ENCODE data around the gene PAGE2B. TPM values are rescaled to one million over a fixed set of nuclear protein-coding genes. Genes with fewer than 3 reads are reported as not detected.

PAGE2B gene
- total RNA-seq, 4 donors from 2014 or later: not detected

GRCh38 chrX:55123900-55124299, 49.1 kb downstream of the PAGE2B start:
- DNase-seq (ENCODE audit: low spot score) (no peak), ATAC-seq (ENCODE audit: low FRiP score) (no peak)
- no peak for TF ChIP-seq CTCF (IDR thresholded peaks at IDR 0.05)

GRCh38 chrX:55127692-55128091, 52.9 kb downstream of the PAGE2B start:
- ATAC-seq (ENCODE audit: low FRiP score): no peak
- DNase-seq (ENCODE audit: low spot score): no peak
- no peak for TF ChIP-seq CTCF (IDR thresholded peaks at IDR 0.05)

Other genes starting within 250 kb of the PAGE2B start
- 10 to 100 TPM in 1 of 4 donors, 1 to 10 TPM in 3; 5.3 to 15.9 (median 6.8) TPM for gene TRO, start 154.2 kb upstream of the PAGE2B start, total RNA-seq
- gene PFKFB1, start 80.8 kb upstream of the PAGE2B start, total RNA-seq: 10 to 100 TPM; 10.4 to 23.8 (median 14.2) TPM
- 10 to 100 TPM in 2 of 4 donors, 1 to 10 TPM in 2; 6.9 to 10.3 (median 9.0) TPM for gene APEX2, start 74.7 kb upstream of the PAGE2B start, total RNA-seq
- 1 to 10 TPM in 3 of 4 donors, under 1 TPM in 1; 0.74 to 4.6 (median 1.2) TPM for gene ALAS2, start 44.1 kb upstream of the PAGE2B start, total RNA-seq
- not detected for gene PAGE2, start 14.0 kb downstream of the PAGE2B start, total RNA-seq
- not detected for gene PAGE5, start 145.3 kb downstream of the PAGE2B start, total RNA-seq
- not detected for gene PAGE3, start 189.9 kb downstream of the PAGE2B start, total RNA-seq